WTC11 (cell line): ENCODE results near the gene ZDBF2. TPM values are rescaled to one million over a fixed set of nuclear protein-coding genes. Genes with fewer than 3 reads are reported as not detected.

Experiments used
- ATAC-seq: fragments of 200-7000 bp; cut with Tn5 transposase; 2 replicates; pipeline ENCODE4 v1.10.0; 2021; ENCODE audit warnings: mild to moderate bottlenecking, moderate library complexity
- CTCF ChIA-PET: fragments of 300-600 bp; sonication (Branson Sonifier 250); formaldehyde crosslinking; loops from one replicate; lab custom pipeline; 2021; ENCODE audit warnings: antibody characterized with exemption; lab: Charles Lee
- POLR2A ChIA-PET: fragments of 350-600 bp; sonication (Branson Sonifier 250); formaldehyde crosslinking; loops from one replicate; lab custom pipeline; 2021; ENCODE audit warnings: antibody characterized with exemption; lab: Charles Lee
- DNase-seq: peaks from one replicate; pipeline ENCODE4 v3.0.0; 2021; ENCODE audit warnings: low spot score
- H3K27ac Mint-ChIP-seq: 2 replicates; pipeline ENCODE4 v1.8.0; 2021; ENCODE audit warnings: mixed read lengths
- H3K27me3 Mint-ChIP-seq: 2 replicates; pipeline ENCODE4 v1.8.0; 2021; ENCODE audit warnings: low read depth, mild to moderate bottlenecking, moderate library complexity, mixed read lengths
- H3K36me3 Mint-ChIP-seq: 2 replicates; pipeline ENCODE4 v1.8.0; 2021; ENCODE audit warnings: mixed read lengths
- H3K4me1 Mint-ChIP-seq: 2 replicates; pipeline ENCODE4 v1.8.0; 2022; ENCODE audit warnings: mixed read lengths
- H3K4me3 Mint-ChIP-seq: 2 replicates; pipeline ENCODE4 v1.8.0; 2021; ENCODE audit warnings: mild to moderate bottlenecking, moderate library complexity, mixed read lengths
- H3K9me3 Mint-ChIP-seq: 2 replicates; pipeline ENCODE4 v1.8.0; 2021; ENCODE audit warnings: mixed read lengths
- GRHL2 ChIP-seq: fragments of 250-450 bp; sonication (Bioruptor Pico); IDR thresholded peaks from 2 replicates; pipeline ENCODE4 v1.8.0; 2022; ENCODE audit warnings: mild to moderate bottlenecking, moderate library complexity; ENCODE audit not compliant: insufficient replicate concordance, severe bottlenecking
- GTF2I ChIP-seq: fragments of 250-450 bp; sonication (Bioruptor Pico); conservative IDR thresholded peaks from 2 replicates; pipeline ENCODE4 v1.4.0; 2021; ENCODE audit warnings: mild to moderate bottlenecking
- JAZF1 ChIP-seq: fragments of 250-450 bp; sonication (Bioruptor Pico); IDR thresholded peaks from 2 replicates; pipeline ENCODE4 v1.9.0; 2021; ENCODE audit warnings: moderate library complexity, mild to moderate bottlenecking, inconsistent platforms
- KAT7 ChIP-seq: sonication (generic); formaldehyde crosslinking; IDR thresholded peaks from 2 replicates; pipeline ENCODE4 v1.8.1; 2023; ENCODE audit warnings: missing genetic modification reagents, mild to moderate bottlenecking, borderline replicate concordance
- MAX ChIP-seq: sonication (generic); formaldehyde crosslinking; IDR thresholded peaks from 2 replicates; pipeline ENCODE4 v1.8.0; 2022; ENCODE audit warnings: mild to moderate bottlenecking, missing genetic modification reagents
- NR1H2 ChIP-seq: sonication (generic); formaldehyde crosslinking; IDR thresholded peaks from 2 replicates; pipeline ENCODE4 v1.9.0; 2021; ENCODE audit warnings: mild to moderate bottlenecking, moderate library complexity, missing genetic modification reagents
- NR2C2 ChIP-seq: sonication (generic); formaldehyde crosslinking; IDR thresholded peaks from 2 replicates; pipeline ENCODE4 v1.8.0; 2022; ENCODE audit warnings: mild to moderate bottlenecking, missing genetic modification reagents
- SP1 ChIP-seq: sonication (generic); formaldehyde crosslinking; conservative IDR thresholded peaks from 2 replicates; pipeline ENCODE4 v1.8.1; 2022; ENCODE audit warnings: missing genetic modification reagents
- ZBTB43 ChIP-seq: sonication (generic); formaldehyde crosslinking; IDR thresholded peaks from 2 replicates; pipeline ENCODE4 v1.8.1; 2023; ENCODE audit warnings: mild to moderate bottlenecking, missing genetic modification reagents
- ZNF138 ChIP-seq: sonication (generic); formaldehyde crosslinking; conservative IDR thresholded peaks from 2 replicates; pipeline ENCODE4 v1.8.1; 2022; ENCODE audit warnings: mild to moderate bottlenecking, moderate library complexity, missing genetic modification reagents
- ZNF512 ChIP-seq: sonication (generic); formaldehyde crosslinking; IDR thresholded peaks from 2 replicates; pipeline ENCODE4 v1.8.1; 2022; ENCODE audit warnings: missing genetic modification reagents, borderline replicate concordance
- ZNF671 ChIP-seq: fragments of 250-450 bp; sonication (Bioruptor Pico); IDR thresholded peaks from 2 replicates; pipeline ENCODE4 v1.8.0; 2021; ENCODE audit warnings: mild to moderate bottlenecking
- ZSCAN18 ChIP-seq: fragments of 250-450 bp; sonication (Bioruptor Pico); IDR thresholded peaks from 2 replicates; pipeline ENCODE4 v2.1.2; 2022; ENCODE audit warnings: mild to moderate bottlenecking, moderate library complexity
- total RNA-seq: library from RNA; stranded (reverse); gene quantifications from 3 replicates; pipeline ENCODE4 v1.2.3, GENCODE V29; 2021
- TF ChIP-seq, protein P1 (sequence below): fragments of 250-450 bp; sonication (Bioruptor Pico); IDR thresholded peaks from 2 replicates; pipeline ENCODE4 v1.9.0; 2021; ENCODE audit warnings: mild to moderate bottlenecking, borderline replicate concordance
- TF ChIP-seq, protein P2 (sequence below): sonication (generic); formaldehyde crosslinking; IDR thresholded peaks from 2 replicates; pipeline ENCODE4 v1.8.1; 2023; ENCODE audit warnings: mild to moderate bottlenecking, missing genetic modification reagents
- TF ChIP-seq, protein P3 (sequence below): fragments of 250-450 bp; sonication (Bioruptor Pico); IDR thresholded peaks from 2 replicates; pipeline ENCODE4 v1.9.0; 2021; ENCODE audit warnings: moderate library complexity, mild to moderate bottlenecking, inconsistent platforms, borderline replicate concordance
- TF ChIP-seq, protein P4 (sequence below): sonication (generic); formaldehyde crosslinking; IDR thresholded peaks from 2 replicates; pipeline ENCODE4 v1.8.0; 2022; ENCODE audit warnings: mild to moderate bottlenecking, missing genetic modification reagents
- TF ChIP-seq, protein P5 (sequence below): sonication (generic); formaldehyde crosslinking; IDR thresholded peaks from 2 replicates; pipeline ENCODE4 v1.8.1; 2022; ENCODE audit warnings: low read depth, missing genetic modification reagents, borderline replicate concordance

The ZDBF2 gene
- total RNA-seq, 1 experiment from 2014 or later, result 16.0 TPM

DNA sequence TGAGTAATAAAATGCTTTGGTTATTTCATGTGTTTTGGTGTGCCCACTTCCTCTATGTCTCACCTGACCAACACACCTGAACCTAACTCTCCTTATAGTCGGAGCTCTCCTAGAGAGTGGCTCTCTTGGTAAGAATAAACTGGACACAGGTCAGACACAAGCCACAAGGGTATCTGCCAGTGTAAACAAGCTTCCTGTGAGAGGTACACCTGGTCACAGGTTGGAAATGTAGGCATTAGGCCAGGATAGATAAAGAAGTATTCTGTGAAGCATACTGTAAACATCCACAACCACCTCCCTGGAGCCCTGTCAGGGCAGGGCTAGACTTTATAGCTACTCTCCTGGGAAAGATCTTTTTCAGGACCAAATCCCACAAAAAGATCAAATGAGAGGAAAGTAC is 69.4 kb downstream of the ZDBF2 start (continued):
- TF ChIP-seq GTF2I (no peak), JAZF1 (CRISPR knock-in tag) (no peak)
- TF ChIP-seq, protein P1, sequence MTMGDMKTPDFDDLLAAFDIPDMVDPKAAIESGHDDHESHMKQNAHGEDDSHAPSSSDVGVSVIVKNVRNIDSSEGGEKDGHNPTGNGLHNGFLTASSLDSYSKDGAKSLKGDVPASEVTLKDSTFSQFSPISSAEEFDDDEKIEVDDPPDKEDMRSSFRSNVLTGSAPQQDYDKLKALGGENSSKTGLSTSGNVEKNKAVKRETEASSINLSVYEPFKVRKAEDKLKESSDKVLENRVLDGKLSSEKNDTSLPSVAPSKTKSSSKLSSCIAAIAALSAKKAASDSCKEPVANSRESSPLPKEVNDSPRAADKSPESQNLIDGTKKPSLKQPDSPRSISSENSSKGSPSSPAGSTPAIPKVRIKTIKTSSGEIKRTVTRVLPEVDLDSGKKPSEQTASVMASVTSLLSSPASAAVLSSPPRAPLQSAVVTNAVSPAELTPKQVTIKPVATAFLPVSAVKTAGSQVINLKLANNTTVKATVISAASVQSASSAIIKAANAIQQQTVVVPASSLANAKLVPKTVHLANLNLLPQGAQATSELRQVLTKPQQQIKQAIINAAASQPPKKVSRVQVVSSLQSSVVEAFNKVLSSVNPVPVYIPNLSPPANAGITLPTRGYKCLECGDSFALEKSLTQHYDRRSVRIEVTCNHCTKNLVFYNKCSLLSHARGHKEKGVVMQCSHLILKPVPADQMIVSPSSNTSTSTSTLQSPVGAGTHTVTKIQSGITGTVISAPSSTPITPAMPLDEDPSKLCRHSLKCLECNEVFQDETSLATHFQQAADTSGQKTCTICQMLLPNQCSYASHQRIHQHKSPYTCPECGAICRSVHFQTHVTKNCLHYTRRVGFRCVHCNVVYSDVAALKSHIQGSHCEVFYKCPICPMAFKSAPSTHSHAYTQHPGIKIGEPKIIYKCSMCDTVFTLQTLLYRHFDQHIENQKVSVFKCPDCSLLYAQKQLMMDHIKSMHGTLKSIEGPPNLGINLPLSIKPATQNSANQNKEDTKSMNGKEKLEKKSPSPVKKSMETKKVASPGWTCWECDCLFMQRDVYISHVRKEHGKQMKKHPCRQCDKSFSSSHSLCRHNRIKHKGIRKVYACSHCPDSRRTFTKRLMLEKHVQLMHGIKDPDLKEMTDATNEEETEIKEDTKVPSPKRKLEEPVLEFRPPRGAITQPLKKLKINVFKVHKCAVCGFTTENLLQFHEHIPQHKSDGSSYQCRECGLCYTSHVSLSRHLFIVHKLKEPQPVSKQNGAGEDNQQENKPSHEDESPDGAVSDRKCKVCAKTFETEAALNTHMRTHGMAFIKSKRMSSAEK, result no peak
- TF ChIP-seq, protein P2, sequence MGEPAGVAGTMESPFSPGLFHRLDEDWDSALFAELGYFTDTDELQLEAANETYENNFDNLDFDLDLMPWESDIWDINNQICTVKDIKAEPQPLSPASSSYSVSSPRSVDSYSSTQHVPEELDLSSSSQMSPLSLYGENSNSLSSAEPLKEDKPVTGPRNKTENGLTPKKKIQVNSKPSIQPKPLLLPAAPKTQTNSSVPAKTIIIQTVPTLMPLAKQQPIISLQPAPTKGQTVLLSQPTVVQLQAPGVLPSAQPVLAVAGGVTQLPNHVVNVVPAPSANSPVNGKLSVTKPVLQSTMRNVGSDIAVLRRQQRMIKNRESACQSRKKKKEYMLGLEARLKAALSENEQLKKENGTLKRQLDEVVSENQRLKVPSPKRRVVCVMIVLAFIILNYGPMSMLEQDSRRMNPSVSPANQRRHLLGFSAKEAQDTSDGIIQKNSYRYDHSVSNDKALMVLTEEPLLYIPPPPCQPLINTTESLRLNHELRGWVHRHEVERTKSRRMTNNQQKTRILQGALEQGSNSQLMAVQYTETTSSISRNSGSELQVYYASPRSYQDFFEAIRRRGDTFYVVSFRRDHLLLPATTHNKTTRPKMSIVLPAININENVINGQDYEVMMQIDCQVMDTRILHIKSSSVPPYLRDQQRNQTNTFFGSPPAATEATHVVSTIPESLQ (CRISPR knock-in tag), result no peak

GRCh38 chr2:206345606-206346005 is 71.1 kb downstream of the ZDBF2 start:
- no peak for DNase-seq
- no peak for ATAC-seq
- Mint-ChIP-seq H3K9me3 (peaks cover 60% of the 10 kb centered on the region), H3K4me1 (no peaks in the 10 kb centered on the region), H3K27ac (no peak overlapping the region), H3K36me3 (peaks cover 33% of the 10 kb centered on the region), H3K27me3 (no peaks in the 10 kb centered on the region; the same call in 1 of the 2 replicates), H3K4me3 (no peak overlapping the region)
- TF ChIP-seq ZNF671 (CRISPR knock-in tag) (no peak), SP1 (CRISPR knock-in tag) (no peak), NR1H2 (CRISPR knock-in tag) (no peak), ZNF138 (CRISPR knock-in tag) (no peak)
- ChIA-PET POLR2A (no interaction called here), CTCF (no interaction called here)

- CTCF ChIA-PET, result no interaction called here
- Mint-ChIP-seq H3K27ac (no peak overlapping the region), H3K4me3 (no peak overlapping the region), H3K9me3 (peaks cover 48% of the 10 kb centered on the region), H3K27me3 (no peaks in the 10 kb centered on the region; the same call in 1 of the 2 replicates), H3K4me1 (no peaks in the 10 kb centered on the region), H3K36me3 (peaks cover 31% of the 10 kb centered on the region)
- POLR2A ChIA-PET, result no interaction called here
- ATAC-seq, result no peak
- no peak for DNase-seq
- TF ChIP-seq, protein P3, sequence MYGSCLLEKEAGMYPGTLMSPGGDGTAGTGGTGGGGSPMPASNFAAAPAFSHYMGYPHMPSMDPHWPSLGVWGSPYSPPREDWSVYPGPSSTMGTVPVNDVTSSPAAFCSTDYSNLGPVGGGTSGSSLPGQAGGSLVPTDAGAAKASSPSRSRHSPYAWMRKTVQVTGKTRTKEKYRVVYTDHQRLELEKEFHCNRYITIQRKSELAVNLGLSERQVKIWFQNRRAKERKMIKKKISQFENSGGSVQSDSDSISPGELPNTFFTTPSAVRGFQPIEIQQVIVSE (CRISPR knock-in tag), result no peak
- TF ChIP-seq, protein P4, sequence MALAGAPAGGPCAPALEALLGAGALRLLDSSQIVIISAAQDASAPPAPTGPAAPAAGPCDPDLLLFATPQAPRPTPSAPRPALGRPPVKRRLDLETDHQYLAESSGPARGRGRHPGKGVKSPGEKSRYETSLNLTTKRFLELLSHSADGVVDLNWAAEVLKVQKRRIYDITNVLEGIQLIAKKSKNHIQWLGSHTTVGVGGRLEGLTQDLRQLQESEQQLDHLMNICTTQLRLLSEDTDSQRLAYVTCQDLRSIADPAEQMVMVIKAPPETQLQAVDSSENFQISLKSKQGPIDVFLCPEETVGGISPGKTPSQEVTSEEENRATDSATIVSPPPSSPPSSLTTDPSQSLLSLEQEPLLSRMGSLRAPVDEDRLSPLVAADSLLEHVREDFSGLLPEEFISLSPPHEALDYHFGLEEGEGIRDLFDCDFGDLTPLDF, result no peak
- no peak for TF ChIP-seq GRHL2 (CRISPR knock-in tag)
- no peak for TF ChIP-seq NR2C2
- TF ChIP-seq ZBTB43 (CRISPR knock-in tag), result no peak
- no peak for TF ChIP-seq ZNF512
- TF ChIP-seq MAX (CRISPR knock-in tag), result no peak
- TF ChIP-seq KAT7 (CRISPR knock-in tag), result no peak
- TF ChIP-seq ZSCAN18 (CRISPR knock-in tag), result no peak
- TF ChIP-seq, protein P5, sequence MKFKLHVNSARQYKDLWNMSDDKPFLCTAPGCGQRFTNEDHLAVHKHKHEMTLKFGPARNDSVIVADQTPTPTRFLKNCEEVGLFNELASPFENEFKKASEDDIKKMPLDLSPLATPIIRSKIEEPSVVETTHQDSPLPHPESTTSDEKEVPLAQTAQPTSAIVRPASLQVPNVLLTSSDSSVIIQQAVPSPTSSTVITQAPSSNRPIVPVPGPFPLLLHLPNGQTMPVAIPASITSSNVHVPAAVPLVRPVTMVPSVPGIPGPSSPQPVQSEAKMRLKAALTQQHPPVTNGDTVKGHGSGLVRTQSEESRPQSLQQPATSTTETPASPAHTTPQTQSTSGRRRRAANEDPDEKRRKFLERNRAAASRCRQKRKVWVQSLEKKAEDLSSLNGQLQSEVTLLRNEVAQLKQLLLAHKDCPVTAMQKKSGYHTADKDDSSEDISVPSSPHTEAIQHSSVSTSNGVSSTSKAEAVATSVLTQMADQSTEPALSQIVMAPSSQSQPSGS (CRISPR knock-in tag), result no peak
Observed at GRCh38 chr2:206349375-206349774, 74.9 kb downstream of the ZDBF2 start.
